Measurements from ENCODE around the gene GSTM3.
"Not testable (repeated sequence)": the region's sequence is repeated elsewhere in the genome, so short reads cannot be mapped to it uniquely, and the experiment has no call there.

Gene GSTM3

DNA sequence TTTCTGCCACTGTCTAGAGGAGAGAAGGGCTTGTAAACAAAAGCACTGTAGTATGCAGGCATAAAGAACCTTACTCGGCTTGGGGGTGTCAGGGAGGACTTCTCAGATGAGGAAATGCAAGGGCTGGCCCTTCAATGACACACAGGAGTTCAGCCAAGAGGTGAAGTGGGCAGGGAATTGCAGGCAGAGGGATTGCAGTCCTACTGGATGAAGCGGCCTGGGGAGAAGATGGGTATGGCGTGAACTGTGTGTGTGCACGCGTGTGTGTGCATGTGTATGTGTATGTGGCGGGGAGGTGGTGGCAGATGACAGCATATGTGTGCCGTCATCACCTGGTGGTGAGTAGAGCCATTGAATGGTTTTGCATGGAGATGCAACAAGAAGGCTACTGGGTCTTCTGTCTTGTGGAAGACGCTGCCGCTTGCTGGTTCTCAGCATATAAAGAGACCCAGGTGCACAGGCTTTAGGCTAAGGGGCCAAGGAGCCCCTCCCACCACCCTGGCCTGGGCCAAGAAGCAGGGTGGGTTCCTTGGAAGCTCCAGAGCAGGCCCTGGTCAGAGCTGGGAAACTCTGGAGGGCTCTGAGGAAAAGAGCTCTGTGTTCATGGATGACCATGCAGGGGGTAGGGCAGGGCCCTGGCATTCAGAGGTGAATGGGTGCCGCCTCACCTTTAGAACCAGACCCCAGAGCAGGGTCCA lies 26.9 kb upstream of the GSTM3 start:
- Histone ChIP-seq H3K36me3 (ENCODE audit: control insufficient read depth in 2 of 2, insufficient read depth in 1 of 2, low read length in 2 of 2) (no peaks in the 10 kb centered on the region), H3K27ac (ENCODE audit: extremely low read depth, low read depth, low read length) (no peak overlapping the region), H3K4me3 (ENCODE audit: low read depth, low read length) (no peak overlapping the region), H3K4me1 (ENCODE audit: control insufficient read depth, insufficient read depth, low read length) (no peaks in the 10 kb centered on the region), H3K9me3 (ENCODE audit: control insufficient read depth, insufficient read depth, low read depth, low read length) (no peaks in the 10 kb centered on the region)
- POLR2A ChIA-PET = no interaction called here
- TF ChIP-seq ZFP3 (tag by site-specific recombination; IDR thresholded peaks at IDR 0.05; ENCODE audit: low read depth) (no peak), ZNF664 (tag by site-specific recombination; IDR thresholded peaks at IDR 0.05) (no peak), KLF9 (tag by site-specific recombination; IDR thresholded peaks at IDR 0.05; ENCODE audit: low read depth) (no peak), ZNF221 (tag by site-specific recombination; IDR thresholded peaks at IDR 0.05; ENCODE audit: borderline replicate concordance) (no peak), ZNF501 (tag by site-specific recombination; IDR thresholded peaks at IDR 0.05) (no peak), TCF7L2 (IDR thresholded peaks at IDR 0.05; ENCODE audit: borderline replicate concordance, low read depth, low read length) (no peak), ZNF202 (tag by site-specific recombination; IDR thresholded peaks at IDR 0.05; ENCODE audit: borderline replicate concordance) (no peak)
- TF ChIP-seq, protein P1, sequence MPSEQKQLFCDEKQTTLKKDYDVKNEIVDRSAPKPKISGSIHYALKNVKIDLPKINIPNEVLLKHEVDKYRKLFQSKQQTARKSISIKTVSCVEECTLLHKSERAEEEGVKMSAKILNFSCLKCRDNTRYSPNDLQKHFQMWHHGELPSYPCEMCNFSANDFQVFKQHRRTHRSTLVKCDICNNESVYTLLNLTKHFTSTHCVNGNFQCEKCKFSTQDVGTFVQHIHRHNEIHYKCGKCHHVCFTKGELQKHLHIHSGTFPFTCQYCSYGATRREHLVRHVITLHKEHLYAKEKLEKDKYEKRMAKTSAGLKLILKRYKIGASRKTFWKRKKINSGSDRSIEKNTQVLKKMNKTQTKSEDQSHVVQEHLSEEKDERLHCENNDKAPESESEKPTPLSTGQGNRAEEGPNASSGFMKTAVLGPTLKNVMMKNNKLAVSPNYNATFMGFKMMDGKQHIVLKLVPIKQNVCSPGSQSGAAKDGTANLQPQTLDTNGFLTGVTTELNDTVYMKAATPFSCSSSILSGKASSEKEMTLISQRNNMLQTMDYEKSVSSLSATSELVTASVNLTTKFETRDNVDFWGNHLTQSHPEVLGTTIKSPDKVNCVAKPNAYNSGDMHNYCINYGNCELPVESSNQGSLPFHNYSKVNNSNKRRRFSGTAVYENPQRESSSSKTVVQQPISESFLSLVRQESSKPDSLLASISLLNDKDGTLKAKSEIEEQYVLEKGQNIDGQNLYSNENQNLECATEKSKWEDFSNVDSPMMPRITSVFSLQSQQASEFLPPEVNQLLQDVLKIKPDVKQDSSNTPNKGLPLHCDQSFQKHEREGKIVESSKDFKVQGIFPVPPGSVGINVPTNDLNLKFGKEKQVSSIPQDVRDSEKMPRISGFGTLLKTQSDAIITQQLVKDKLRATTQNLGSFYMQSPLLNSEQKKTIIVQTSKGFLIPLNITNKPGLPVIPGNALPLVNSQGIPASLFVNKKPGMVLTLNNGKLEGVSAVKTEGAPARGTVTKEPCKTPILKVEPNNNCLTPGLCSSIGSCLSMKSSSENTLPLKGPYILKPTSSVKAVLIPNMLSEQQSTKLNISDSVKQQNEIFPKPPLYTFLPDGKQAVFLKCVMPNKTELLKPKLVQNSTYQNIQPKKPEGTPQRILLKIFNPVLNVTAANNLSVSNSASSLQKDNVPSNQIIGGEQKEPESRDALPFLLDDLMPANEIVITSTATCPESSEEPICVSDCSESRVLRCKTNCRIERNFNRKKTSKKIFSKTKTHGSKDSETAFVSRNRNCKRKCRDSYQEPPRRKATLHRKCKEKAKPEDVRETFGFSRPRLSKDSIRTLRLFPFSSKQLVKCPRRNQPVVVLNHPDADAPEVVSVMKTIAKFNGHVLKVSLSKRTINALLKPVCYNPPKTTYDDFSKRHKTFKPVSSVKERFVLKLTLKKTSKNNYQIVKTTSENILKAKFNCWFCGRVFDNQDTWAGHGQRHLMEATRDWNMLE (tag by site-specific recombination; conservative IDR thresholded peaks at IDR 0.05; ENCODE audit: low read depth) = no peak
- TF ChIP-seq, protein P2, sequence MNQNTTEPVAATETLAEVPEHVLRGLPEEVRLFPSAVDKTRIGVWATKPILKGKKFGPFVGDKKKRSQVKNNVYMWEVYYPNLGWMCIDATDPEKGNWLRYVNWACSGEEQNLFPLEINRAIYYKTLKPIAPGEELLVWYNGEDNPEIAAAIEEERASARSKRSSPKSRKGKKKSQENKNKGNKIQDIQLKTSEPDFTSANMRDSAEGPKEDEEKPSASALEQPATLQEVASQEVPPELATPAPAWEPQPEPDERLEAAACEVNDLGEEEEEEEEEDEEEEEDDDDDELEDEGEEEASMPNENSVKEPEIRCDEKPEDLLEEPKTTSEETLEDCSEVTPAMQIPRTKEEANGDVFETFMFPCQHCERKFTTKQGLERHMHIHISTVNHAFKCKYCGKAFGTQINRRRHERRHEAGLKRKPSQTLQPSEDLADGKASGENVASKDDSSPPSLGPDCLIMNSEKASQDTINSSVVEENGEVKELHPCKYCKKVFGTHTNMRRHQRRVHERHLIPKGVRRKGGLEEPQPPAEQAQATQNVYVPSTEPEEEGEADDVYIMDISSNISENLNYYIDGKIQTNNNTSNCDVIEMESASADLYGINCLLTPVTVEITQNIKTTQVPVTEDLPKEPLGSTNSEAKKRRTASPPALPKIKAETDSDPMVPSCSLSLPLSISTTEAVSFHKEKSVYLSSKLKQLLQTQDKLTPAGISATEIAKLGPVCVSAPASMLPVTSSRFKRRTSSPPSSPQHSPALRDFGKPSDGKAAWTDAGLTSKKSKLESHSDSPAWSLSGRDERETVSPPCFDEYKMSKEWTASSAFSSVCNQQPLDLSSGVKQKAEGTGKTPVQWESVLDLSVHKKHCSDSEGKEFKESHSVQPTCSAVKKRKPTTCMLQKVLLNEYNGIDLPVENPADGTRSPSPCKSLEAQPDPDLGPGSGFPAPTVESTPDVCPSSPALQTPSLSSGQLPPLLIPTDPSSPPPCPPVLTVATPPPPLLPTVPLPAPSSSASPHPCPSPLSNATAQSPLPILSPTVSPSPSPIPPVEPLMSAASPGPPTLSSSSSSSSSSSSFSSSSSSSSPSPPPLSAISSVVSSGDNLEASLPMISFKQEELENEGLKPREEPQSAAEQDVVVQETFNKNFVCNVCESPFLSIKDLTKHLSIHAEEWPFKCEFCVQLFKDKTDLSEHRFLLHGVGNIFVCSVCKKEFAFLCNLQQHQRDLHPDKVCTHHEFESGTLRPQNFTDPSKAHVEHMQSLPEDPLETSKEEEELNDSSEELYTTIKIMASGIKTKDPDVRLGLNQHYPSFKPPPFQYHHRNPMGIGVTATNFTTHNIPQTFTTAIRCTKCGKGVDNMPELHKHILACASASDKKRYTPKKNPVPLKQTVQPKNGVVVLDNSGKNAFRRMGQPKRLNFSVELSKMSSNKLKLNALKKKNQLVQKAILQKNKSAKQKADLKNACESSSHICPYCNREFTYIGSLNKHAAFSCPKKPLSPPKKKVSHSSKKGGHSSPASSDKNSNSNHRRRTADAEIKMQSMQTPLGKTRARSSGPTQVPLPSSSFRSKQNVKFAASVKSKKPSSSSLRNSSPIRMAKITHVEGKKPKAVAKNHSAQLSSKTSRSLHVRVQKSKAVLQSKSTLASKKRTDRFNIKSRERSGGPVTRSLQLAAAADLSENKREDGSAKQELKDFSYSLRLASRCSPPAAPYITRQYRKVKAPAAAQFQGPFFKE (tag by site-specific recombination; IDR thresholded peaks at IDR 0.05; ENCODE audit: borderline replicate concordance) = no peak
- TF ChIP-seq, protein P3, sequence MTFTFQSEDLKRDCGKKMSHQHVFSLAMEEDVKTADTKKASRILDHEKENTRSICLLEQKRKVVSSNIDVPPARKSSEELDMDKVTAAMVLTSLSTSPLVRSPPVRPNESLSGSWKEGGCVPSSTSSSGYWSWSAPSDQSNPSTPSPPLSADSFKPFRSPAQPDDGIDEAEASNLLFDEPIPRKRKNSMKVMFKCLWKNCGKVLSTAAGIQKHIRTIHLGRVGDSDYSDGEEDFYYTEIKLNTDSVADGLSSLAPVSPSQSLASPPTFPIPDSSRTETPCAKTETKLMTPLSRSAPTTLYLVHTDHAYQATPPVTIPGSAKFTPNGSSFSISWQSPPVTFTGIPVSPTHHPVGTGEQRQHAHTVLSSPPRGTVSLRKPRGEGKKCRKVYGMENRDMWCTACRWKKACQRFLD (tag by site-specific recombination; IDR thresholded peaks at IDR 0.05) = no peak
- TF ChIP-seq, protein P4, sequence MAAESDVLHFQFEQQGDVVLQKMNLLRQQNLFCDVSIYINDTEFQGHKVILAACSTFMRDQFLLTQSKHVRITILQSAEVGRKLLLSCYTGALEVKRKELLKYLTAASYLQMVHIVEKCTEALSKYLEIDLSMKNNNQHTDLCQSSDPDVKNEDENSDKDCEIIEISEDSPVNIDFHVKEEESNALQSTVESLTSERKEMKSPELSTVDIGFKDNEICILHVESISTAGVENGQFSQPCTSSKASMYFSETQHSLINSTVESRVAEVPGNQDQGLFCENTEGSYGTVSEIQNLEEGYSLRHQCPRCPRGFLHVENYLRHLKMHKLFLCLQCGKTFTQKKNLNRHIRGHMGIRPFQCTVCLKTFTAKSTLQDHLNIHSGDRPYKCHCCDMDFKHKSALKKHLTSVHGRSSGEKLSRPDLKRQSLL (tag by site-specific recombination; IDR thresholded peaks at IDR 0.05) = no peak
- TF ChIP-seq, protein P5, sequence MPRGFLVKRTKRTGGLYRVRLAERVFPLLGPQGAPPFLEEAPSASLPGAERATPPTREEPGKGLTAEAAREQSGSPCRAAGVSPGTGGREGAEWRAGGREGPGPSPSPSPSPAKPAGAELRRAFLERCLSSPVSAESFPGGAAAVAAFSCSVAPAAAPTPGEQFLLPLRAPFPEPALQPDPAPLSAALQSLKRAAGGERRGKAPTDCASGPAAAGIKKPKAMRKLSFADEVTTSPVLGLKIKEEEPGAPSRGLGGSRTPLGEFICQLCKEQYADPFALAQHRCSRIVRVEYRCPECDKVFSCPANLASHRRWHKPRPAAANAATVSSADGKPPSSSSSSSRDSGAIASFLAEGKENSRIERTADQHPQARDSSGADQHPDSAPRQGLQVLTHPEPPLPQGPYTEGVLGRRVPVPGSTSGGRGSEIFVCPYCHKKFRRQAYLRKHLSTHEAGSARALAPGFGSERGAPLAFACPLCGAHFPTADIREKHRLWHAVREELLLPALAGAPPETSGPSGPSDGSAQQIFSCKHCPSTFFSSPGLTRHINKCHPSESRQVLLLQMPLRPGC (tag by site-specific recombination; IDR thresholded peaks at IDR 0.05) = no peak
- TF ChIP-seq, protein P6, sequence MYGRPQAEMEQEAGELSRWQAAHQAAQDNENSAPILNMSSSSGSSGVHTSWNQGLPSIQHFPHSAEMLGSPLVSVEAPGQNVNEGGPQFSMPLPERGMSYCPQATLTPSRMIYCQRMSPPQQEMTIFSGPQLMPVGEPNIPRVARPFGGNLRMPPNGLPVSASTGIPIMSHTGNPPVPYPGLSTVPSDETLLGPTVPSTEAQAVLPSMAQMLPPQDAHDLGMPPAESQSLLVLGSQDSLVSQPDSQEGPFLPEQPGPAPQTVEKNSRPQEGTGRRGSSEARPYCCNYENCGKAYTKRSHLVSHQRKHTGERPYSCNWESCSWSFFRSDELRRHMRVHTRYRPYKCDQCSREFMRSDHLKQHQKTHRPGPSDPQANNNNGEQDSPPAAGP (tag by site-specific recombination; IDR thresholded peaks at IDR 0.05) = no peak
- CTCF ChIA-PET = interaction anchor here (12.2 kb wide), 1 partner anchor 129 kb away, joined by 345 read pairs; no protein-coding TSS in a partner anchor

DNA sequence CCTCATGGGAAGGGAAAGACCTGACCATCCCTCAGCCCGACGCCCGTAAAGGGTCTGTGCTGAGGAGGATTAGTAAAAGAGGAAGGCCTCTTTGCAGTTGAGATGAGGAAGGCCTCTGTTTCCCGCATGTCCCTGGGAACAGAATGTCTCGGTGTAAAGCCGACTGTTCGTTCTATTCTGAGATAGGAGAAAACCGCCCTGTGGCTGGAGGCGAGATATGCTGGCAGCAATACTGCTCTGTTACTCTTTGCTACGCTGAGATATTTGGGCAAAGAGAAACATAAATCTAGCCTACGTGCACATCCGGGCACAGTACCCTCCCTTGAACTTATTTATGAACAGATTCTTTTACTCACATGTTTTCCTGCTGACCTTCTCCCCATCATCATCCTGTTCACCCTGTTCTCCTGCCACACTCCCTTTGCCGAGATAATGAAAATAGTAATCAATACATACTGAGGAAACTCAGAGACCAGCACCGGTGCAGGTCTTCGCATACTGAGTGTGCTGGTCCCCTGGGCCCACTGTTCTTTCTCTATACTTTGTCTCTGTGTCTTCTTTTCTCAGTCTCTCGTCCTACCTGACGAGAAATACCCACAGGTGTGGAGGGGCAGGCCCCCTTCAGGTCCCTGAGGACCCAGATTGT lies 26.3 kb upstream of the GSTM3 start:
- H3K9me3 ChIP-seq (ENCODE audit: control insufficient read depth, insufficient read depth, low read depth, low read length); H3K27ac ChIP-seq (ENCODE audit: extremely low read depth, low read depth, low read length); POLR2A ChIA-PET; H3K4me1 ChIP-seq (ENCODE audit: control insufficient read depth, insufficient read depth, low read length); H3K4me3 ChIP-seq (ENCODE audit: low read depth, low read length); H3K36me3 ChIP-seq (ENCODE audit: control insufficient read depth in 2 of 2, insufficient read depth in 1 of 2, low read length in 2 of 2); CTCF ChIA-PET: not testable (repeated sequence)

All from HEK293 (cell line).